ENCODE data around the gene TIE1. TPM values are rescaled to one million over a fixed set of nuclear protein-coding genes. Genes with fewer than 3 reads are reported as not detected.

TIE1 gene
- total and polyA plus RNA-seq, 2 donors (not counting 3 experiments of a cell fraction or from before 2014, with no cell fraction given) = 531 to 620 TPM

GRCh38 chr1:43265431-43265830 lies 35.4 kb upstream of the TIE1 start:
- no TSS peak for BruUV-seq (replicated peaks)
- Histone ChIP-seq H3K4me1 (ENCODE audit: control insufficient read depth, extremely low read depth, insufficient read depth, low read length) (no peaks in the 10 kb centered on the region), H3K9me1 (replicated peaks; ENCODE audit: control insufficient read depth, extremely low read depth, insufficient read depth, low read length) (no peaks in the 10 kb centered on the region), H3K36me3 (ENCODE audit: control insufficient read depth in 2 of 2, extremely low read depth in 1 of 2, insufficient read depth in 2 of 2, low read length in 2 of 2) (no peaks in the 10 kb centered on the region), H3K27me3 (ENCODE audit: control insufficient read depth in 2 of 2, insufficient read depth in 2 of 2, low read length in 2 of 2) (peaks cover 0 to 2% of the 10 kb centered on the region in 2 experiments), H3K27ac (ENCODE audit: insufficient read depth, low read depth, low read length) (no peak overlapping the region), H4K20me1 (replicated peaks; ENCODE audit: control insufficient read depth, extremely low read depth, insufficient read depth, low read length) (no peaks in the 10 kb centered on the region), H3K4me3 (replicated peaks in 1 of 3; ENCODE audit: insufficient read depth in 1 of 3, low read depth in 1 of 3, low read length in 3 of 3) (no peak overlapping the region), H2AFZ (ENCODE audit: low read depth, low read length) (no peak overlapping the region), H3K79me2 (ENCODE audit: control insufficient read depth, insufficient read depth, low read length) (no peaks in the 10 kb centered on the region), H3K9me3 (replicated peaks; ENCODE audit: control insufficient read depth, insufficient read depth, low read length) (no peaks in the 10 kb centered on the region), H3K9ac (replicated peaks; ENCODE audit: extremely low read depth, insufficient read depth, low read length) (no peak overlapping the region), H3K4me2 (ENCODE audit: insufficient read depth, low read length) (no peak overlapping the region)
- CTCF ChIA-PET = interaction anchor here (1.0 kb wide), 2 partner anchors 23 to 192 kb away, joined by 3 read pairs; no protein-coding TSS in a partner anchor
- intact Hi-C loops (cut with micrococcal nuclease) (no loop called here), dilution Hi-C loops (cut with MboI; ENCODE audit: extremely low pct_ligation_motif_present, low sequenced_read_pairs) (no loop called here)
- POLR2A ChIA-PET = no interaction called here
- FAIRE-seq (no peak), DNase-seq (ENCODE audit: low read depth, low spot score) (no peak)
- TF ChIP-seq GATA2 (IDR thresholded peaks at IDR 0.05; ENCODE audit: insufficient read depth, insufficient read length, low read depth, low read length) = no peak
- TF ChIP-seq CTCF (IDR thresholded peaks at IDR 0.05; ENCODE audit: extremely low read depth in 1 of 2, insufficient read depth in 1 of 2, low read depth in 1 of 2, low read length in 2 of 2) = no peak

- DNase-seq (ENCODE audit: low read depth, low spot score) (no peak), FAIRE-seq (no peak)
- Histone ChIP-seq H3K4me2 (ENCODE audit: insufficient read depth, low read length) (no peak overlapping the region), H3K79me2 (ENCODE audit: control insufficient read depth, insufficient read depth, low read length) (no peaks in the 10 kb centered on the region), H3K36me3 (ENCODE audit: control insufficient read depth in 2 of 2, extremely low read depth in 1 of 2, insufficient read depth in 2 of 2, low read length in 2 of 2) (no peaks in the 10 kb centered on the region), H2AFZ (ENCODE audit: low read depth, low read length) (no peak overlapping the region), H3K9me3 (replicated peaks; ENCODE audit: control insufficient read depth, insufficient read depth, low read length) (no peaks in the 10 kb centered on the region), H3K9me1 (replicated peaks; ENCODE audit: control insufficient read depth, extremely low read depth, insufficient read depth, low read length) (no peaks in the 10 kb centered on the region), H3K27ac (ENCODE audit: insufficient read depth, low read depth, low read length) (no peak overlapping the region), H4K20me1 (replicated peaks; ENCODE audit: control insufficient read depth, extremely low read depth, insufficient read depth, low read length) (no peaks in the 10 kb centered on the region), H3K4me1 (ENCODE audit: control insufficient read depth, extremely low read depth, insufficient read depth, low read length) (no peaks in the 10 kb centered on the region), H3K27me3 (ENCODE audit: control insufficient read depth in 2 of 2, insufficient read depth in 2 of 2, low read length in 2 of 2) (peaks cover 0 to 2% of the 10 kb centered on the region in 2 experiments), H3K9ac (replicated peaks; ENCODE audit: extremely low read depth, insufficient read depth, low read length) (no peak overlapping the region), H3K4me3 (replicated peaks in 1 of 3; ENCODE audit: insufficient read depth in 1 of 3, low read depth in 1 of 3, low read length in 3 of 3) (no peak overlapping the region)
- BruUV-seq (replicated peaks) = no TSS peak
- ChIA-PET POLR2A (no interaction called here), CTCF (no interaction called here)
- intact Hi-C loops (cut with micrococcal nuclease) (no loop called here), dilution Hi-C loops (cut with MboI; ENCODE audit: extremely low pct_ligation_motif_present, low sequenced_read_pairs) (no loop called here)
- no peak for TF ChIP-seq POLR2A (IDR thresholded peaks at IDR 0.05; ENCODE audit: low read depth, low read length)
- no peak for TF ChIP-seq POLR2AphosphoS5 (IDR thresholded peaks at IDR 0.05; ENCODE audit: insufficient read depth, low read depth, low read length)
- TF ChIP-seq MYC (IDR thresholded peaks at IDR 0.05; ENCODE audit: low read depth, low read length) = no peak
- no peak for TF ChIP-seq FOS (IDR thresholded peaks at IDR 0.05; ENCODE audit: borderline replicate concordance, insufficient read depth, low read length)
- no peak for TF ChIP-seq CTCF (IDR thresholded peaks at IDR 0.05; ENCODE audit: extremely low read depth in 1 of 2, insufficient read depth in 1 of 2, low read depth in 1 of 2, low read length in 2 of 2)
- TF ChIP-seq EZH2 (IDR thresholded peaks at IDR 0.05; ENCODE audit: borderline replicate concordance, low read depth, low read length, severe bottlenecking) = no peak
- TF ChIP-seq MAX (IDR thresholded peaks at IDR 0.05; ENCODE audit: insufficient read depth, insufficient read length) = no peak
- no peak for TF ChIP-seq JUN (IDR thresholded peaks at IDR 0.05; ENCODE audit: borderline replicate concordance, insufficient read depth, insufficient read length, low read depth)
- TF ChIP-seq GATA2 (IDR thresholded peaks at IDR 0.05; ENCODE audit: insufficient read depth, insufficient read length, low read depth, low read length) = no peak
Measured at GRCh38 chr1:43266881-43267280, 33.9 kb upstream of the TIE1 start.
